Measurements from ENCODE around the gene SNX9. TPM values are rescaled to one million over a fixed set of nuclear protein-coding genes. Genes with fewer than 3 reads are reported as not detected.

The SNX9 gene
- total RNA-seq, 2 donors from 2014 or later, result 37.3 to 81.7 TPM

DNA sequence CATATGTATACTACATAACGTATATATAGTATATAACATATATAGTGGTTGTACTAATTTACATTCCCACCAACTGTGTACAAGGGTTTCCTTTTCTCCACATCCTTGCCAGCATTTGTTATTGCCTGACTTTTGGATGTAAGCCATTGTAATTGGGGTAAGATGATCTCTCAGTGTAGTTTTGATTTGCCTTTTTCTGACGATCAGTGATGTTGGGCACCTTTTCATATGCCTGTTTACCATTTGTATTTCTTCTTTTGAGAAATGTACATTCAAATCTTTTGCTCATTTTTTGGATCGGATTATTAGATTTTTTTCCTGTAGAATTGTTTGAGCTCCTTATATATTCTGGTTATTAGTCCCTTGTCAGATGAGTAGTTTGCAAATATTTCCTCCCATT, 170.0 kb downstream of the SNX9 start:
- H3K36me3 ChIP-seq, result no peaks in the 10 kb centered on the region
- DNase-seq, result no peak
- H3K4me1 ChIP-seq, result peaks cover 8% of the 10 kb centered on the region
- intact Hi-C loops (cut with DNase I), result no loop called here
- TF ChIP-seq, protein P1, sequence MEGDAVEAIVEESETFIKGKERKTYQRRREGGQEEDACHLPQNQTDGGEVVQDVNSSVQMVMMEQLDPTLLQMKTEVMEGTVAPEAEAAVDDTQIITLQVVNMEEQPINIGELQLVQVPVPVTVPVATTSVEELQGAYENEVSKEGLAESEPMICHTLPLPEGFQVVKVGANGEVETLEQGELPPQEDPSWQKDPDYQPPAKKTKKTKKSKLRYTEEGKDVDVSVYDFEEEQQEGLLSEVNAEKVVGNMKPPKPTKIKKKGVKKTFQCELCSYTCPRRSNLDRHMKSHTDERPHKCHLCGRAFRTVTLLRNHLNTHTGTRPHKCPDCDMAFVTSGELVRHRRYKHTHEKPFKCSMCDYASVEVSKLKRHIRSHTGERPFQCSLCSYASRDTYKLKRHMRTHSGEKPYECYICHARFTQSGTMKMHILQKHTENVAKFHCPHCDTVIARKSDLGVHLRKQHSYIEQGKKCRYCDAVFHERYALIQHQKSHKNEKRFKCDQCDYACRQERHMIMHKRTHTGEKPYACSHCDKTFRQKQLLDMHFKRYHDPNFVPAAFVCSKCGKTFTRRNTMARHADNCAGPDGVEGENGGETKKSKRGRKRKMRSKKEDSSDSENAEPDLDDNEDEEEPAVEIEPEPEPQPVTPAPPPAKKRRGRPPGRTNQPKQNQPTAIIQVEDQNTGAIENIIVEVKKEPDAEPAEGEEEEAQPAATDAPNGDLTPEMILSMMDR (IDR thresholded peaks at IDR 0.05), result no peak
- no peak overlapping the region for H3K4me3 ChIP-seq
- H3K9ac ChIP-seq (ENCODE audit: low read depth in 2 of 2, low read length in 2 of 2), result no peak overlapping the region
- H3K9me3 ChIP-seq, result no peaks in the 10 kb centered on the region
- no peak overlapping the region for H3K27ac ChIP-seq
- no peaks in the 10 kb centered on the region for H3K27me3 ChIP-seq

DNA sequence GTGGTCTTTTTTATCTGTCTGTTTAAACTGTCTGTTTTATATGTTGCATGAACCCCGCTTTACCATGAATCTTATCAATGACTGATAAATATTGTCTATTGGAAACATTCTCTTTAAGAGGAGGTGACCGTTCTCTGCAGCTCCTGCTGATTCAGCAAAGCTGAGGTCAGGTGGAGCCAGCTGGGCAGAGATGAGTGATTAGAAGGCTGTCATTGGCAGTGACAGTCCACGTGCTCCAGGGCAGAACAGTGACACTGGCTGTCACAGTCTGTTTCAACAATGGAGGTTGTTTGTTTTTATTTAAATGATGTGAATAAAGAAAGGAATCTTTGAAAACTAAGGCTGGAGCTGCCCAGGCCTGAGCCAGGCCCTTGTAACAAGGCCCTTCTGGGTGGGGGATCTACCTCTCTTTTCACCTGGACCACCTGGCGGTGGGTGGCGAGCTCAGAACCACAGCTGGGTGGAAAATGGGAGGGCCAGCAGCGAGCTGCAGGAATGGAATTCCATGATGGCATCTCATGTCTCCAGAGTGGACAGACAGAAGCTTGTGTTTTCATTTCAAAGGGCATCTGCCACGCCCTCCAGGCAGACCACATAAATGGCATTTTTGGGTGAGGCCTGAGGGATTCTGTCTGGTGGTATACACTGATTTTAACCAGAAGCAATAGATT, 171.2 kb downstream of the SNX9 start:
- Histone ChIP-seq H3K27me3 (no peaks in the 10 kb centered on the region), H3K4me3 (no peak overlapping the region), H3K9me3 (no peaks in the 10 kb centered on the region), H3K4me1 (peaks cover 8% of the 10 kb centered on the region), H3K27ac (no peak overlapping the region), H3K36me3 (no peaks in the 10 kb centered on the region), H3K9ac (ENCODE audit: low read depth in 2 of 2, low read length in 2 of 2) (no peak overlapping the region)
- no peak for DNase-seq
- TF ChIP-seq, protein P1 (IDR thresholded peaks at IDR 0.05), result no peak
- intact Hi-C loops (cut with DNase I), result no loop called here

Other genes starting within 250 kb of the SNX9 start
- 10 to 100 TPM; 46.0 to 53.5 TPM for gene SYNJ2, start 158.6 kb downstream of the SNX9 start, total RNA-seq